ENCODE measurements around the gene PSEN2.

DNA sequence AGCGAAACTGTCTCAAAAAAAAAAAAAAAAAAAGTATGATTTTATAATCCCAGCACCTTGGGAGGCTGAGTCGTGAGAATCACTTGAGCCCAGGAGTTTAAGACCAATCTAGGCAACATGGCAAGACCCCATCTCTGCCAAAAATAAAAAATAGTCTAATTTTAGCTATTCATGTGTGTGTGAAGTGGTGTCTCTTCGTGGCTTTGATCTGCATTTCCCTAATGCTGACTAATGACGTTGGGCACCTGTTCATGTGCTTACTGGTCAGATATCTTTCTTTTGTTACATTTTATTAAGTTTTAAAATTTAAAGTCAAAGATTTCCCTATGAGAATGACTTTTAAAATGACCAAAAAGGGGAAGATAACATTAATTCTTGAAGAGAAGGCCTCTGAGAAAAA lies 31.0 kb downstream of the PSEN2 start:
- TF ChIP-seq CTCF (IDR thresholded peaks at IDR 0.05; ENCODE audit: poor library complexity) (no peak), EZH2 (IDR thresholded peaks at IDR 0.05; ENCODE audit: borderline replicate concordance) (no peak), EZH2phosphoT487 (IDR thresholded peaks at IDR 0.05; ENCODE audit: low read depth, severe bottlenecking, unreplicated experiment) (no peak)

Measured in hepatocyte (in vitro differentiated cells).